NCI-H2107 treated with DMSO at 0.1 percent for 48 hours (cell line): ENCODE measurements around the gene CD200R1.

ENCODE experiments used
- DNase-seq: peaks from one replicate; lab custom pipeline; 2025; ENCODE audit not compliant: unreplicated experiment; lab: John Stamatoyannopoulos, UW

Gene CD200R1

DNA sequence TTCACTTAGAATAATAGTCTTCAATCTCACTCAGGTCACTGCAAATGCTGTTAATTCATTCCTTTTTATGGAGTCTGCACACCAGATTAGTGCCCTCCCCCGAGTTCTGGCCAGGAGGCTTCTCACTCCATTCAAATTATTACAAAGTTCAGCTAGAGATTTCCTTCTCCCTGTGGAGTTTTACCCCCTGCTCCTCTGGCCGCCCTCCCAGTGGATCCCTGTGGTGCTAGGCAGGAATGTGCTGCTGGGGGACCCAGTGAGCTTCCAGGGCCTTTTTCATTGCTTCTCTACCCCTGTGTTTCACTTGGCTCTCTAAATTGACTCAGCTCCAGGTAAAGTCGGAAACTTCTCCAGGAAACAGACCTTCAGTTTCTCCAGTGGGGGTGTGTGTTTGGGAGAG is 85.5 kb downstream of the CD200R1 start:
- no peak for DNase-seq

DNA sequence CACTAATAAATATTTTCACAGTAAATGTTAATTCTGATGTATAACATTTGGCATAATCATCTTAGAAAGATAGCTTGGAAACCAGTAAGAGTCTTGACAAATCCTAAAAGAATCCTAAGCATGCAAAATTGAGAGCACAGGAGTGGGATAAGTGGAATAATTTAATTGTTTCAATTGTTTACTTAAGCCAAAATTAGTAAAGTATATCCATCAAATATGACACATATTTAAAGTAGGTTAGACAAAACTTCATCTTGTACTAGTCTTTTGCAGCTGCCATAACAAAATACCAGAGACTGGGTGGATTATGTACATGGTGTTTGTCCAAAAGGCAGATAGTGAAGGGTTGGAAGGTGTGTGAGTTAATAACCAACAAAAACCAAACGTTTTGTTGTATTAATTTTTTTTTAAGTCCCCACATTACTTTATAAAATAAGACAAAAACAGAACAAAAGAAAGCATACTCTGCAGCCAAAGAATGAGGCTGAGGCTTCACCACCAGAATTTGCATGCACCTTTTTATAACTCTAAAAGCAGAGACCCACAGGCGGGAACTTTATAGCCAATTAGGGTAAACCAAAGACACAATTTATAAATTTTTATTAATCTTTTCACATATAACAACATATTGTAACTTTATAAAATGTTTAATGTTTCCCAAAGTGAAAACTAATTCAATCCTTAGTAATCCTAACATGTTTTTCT is 86.4 kb downstream of the CD200R1 start:
- DNase-seq, result no peak

DNA sequence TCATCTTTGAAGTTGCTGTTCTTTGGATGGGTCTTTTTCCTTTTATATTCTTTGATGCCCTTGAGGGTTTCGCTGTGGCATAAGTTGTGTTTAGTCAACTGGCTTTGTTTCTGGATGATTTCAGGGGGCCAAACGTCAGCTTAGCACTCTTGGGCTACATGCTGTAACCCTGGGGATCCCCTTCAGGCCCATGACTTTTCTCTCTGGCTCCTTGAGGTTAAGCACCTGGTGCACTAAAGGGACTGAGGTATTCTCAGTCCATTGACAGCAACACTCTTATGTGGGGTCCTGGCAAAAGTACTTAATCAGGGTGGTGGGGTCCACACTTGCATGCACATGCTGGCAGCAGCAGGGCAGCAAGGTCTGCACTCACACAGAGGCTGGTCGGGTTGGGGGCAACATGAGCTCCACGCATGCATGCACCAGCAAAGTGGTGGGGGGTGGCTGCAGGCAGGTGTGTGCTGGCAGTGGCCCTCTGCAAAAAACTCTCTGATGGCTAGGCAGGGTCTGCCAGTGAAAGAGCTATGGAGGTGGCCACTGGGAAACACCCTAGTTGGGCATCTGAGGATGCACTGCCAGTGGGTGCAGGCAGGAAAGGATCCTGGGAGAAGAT is 90.1 kb downstream of the CD200R1 start:
- DNase-seq, result no peak

DNA sequence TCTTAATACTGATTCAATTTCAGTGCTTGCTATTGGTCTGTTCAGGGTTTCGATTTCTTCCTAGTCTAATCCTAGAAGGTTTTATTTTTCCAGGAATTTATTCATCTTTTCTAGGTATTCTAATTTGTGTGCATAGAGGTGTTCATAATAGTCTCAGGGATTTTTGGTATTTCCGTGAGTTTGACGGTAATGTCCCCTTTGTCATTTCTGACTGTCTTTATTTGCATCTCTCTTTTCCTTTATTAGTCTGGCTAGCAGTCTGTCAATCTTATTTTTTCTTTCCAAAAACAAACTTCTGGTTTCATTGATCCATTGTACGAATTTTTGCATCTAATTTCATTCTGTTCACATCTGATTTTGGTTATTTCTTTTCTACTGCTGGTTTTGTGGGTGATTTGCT is 93.0 kb downstream of the CD200R1 start:
- no peak for DNase-seq

DNA sequence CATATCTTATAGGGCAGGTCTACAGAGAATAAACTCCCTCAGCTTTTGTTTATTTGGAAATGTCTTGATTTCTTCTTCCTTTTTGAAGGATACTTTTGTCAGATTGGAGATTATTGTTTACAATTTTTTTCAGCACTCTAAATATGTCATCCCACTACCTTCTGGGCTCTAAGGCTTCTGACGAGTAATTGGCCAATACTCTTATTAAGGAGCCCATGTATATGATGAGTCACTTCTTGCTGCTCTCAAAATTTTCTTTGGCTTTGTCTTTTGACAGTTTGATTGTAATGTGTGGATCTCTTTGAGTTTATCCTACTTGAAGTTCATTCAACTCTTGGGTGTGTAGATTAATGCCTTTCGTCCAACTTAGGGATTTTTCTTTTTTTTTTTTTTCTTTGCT is 99.3 kb downstream of the CD200R1 start:
- no peak for DNase-seq

DNA sequence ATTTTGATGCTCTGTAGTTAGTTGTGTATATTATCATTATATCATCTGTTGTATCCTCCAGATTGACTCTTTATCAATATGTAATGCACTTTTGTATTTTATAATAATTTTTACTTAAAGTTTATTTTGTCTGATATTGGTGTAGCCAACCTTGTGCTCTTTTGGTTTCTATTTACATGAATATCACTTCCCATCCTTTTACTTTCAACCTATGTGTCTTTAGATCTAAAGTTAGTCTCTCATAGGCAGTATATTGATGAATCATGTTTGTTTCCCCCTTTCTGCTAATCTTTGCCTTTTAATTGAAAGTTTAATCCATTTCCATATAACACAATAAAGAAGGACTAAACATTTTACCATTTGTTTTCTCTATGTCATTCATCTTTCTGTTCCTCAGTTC is 100.2 kb downstream of the CD200R1 start:
- DNase-seq, result no peak

DNA sequence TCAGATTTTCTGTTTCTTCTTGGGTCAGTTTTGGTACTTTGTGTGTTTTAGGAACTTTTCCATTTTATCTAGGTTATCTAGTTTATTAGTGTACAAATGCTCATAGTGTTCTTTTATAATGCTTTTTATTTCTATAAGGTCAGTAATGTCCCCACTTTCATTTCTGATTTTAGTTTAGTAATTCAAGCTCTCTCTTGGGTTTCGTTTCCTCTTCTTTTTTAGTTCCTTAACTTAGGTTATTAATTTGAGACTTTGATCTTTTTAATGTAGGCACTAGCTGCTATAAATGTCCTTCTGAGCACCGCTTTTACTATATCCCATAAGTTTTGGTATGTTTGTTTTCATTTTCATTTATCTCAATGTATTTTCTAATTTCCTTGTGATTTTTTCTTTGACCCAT is 101.3 kb downstream of the CD200R1 start:
- DNase-seq, result no peak

DNA sequence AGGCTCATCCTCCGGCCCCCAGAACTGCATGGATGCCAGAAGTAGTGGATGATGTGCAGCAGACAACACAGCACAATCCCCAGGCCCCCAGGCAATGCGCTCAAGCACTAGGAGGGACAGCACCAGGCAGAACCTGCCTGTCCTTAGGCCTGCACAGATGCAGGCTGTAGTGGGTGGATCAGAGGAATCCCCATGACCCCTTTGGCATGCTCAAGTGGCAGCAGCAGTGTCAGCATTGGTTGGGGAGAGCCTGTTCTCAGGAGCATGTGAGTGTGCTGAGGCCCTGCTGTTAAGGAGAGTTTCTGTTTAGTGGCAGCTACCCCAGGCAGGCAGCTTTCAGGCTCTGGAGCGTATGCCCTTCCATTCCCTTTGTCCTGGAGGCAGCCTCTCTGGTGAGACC is 103.2 kb downstream of the CD200R1 start:
- DNase-seq, result no peak
